Cerebellar nuclear complex (tissue), 1 donor: ENCODE results near the gene CHCHD6.
"Not testable (repeated sequence)": the region's sequence is repeated elsewhere in the genome, so short reads cannot be mapped to it uniquely, and the experiment has no call there.

Source experiments
- DNase-seq, 2 experiments: peaks; one replicate each; lab custom pipeline; 2025; lab: John Stamatoyannopoulos, UW

Gene CHCHD6

DNA sequence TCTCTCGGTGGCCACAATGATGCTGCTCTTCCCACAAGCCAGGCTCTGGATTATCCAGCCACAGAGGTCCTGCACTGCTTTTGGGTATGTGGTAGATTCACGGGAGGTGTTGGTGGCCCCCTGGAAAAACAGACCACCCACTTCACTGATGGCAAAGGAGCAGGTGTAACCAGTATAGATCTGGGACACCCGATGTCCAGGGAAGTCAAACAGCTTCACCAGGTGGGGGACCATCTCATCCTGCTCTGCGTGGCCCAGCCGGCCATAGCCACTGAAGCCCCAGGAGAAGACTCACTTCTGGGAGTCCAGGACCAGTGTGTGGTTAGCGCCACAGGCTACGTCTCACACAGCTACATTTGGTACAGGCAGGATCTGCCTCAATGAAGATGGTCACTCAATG is 62.6 kb downstream of the CHCHD6 start:
- DNase-seq, result no peak

DNA sequence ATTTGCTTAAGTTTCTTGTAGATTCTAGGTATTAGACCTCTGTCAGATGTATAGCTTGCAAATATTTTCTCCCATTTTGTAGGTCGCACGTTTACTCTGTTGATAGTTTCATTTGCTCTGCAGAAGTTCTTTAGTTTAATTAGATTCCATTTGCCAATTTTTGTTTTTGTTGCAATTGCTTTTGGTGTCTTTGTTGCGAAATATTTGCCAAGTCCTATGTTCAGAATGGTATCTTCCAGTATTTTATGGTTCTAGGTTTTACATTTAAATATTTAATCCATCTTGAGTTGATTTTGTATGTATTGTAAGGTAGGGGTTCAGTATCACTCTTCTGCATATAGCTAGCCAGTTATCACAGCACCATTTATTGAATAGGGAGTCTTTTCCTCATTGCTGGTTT is 64.9 kb downstream of the CHCHD6 start:
- no peak for DNase-seq

DNA sequence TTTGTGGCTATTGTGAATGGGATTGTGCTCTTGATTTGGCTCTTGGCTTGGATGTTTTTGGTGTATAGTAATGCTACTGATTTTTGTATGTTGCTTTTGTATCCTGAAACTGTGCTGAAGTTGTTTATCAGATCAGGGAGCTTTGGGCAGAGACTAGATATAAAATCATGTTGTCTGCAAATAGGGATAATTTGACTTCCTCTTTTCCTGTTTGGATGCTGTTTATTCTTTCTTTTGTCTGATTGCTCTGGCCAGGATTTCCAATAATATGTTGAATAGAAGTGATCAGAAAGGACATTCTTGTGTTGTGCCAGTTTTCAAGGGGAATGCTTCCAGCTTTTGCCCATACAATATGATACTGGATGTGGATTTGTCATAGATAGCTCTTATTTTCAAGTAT is 66.1 kb downstream of the CHCHD6 start:
- no peak for DNase-seq

DNA sequence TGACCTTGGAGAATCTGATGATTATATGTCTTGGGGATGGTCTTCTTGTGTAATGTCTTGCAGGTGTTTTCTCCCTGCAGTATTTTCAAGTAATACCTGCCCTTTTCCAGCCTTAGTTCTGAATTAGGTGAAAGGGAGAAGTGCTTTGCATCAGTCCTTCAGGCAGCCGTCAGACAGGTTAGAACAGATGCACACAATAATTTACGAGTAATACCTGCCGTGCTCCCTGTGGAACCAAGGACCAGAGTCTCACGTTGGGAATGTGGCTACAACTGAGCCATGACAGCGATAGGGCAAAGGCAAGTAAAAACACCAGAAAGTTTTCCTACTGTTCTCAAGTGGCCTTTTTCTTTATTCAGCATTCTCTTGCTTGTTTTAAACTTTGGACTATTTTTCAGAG is 69.1 kb downstream of the CHCHD6 start:
- DNase-seq, result no peak

DNA sequence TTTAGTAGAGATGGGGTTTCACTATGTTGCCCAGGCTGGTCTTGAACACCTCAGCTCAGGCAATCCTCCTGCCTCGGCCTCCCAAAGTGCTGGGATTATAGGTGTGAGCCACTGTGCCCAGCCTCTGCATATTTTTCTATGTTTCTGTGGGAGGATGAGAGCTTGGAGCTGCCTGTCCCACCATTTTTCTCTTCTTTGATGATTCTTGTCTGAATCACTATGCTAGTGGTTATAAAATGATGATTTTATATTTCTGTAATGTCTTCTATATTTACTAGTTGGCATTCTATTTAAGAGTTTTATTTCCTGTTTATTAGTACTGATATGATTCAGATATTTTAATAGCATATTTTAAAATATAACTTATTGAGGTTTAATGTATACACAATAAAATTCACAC is 69.7 kb downstream of the CHCHD6 start:
- no peak for DNase-seq

DNA sequence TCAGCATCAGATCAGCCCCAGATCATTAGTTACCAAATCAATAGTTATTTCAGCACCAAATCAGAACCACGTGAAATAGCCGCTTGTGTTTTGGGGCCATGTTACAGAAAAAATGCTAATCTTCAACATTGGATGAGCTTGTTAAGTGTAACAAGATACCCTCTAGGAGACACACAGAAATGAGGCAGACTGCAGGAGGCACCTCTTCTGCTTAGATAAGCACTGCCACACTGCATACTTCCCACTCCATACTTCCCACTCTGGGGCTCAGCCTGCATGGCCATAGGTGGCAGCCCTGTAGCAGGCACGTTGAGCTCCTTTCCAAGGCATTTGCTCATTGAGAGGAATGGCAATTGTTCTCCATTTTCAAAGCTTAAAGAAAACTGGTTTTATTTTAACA is 73.3 kb downstream of the CHCHD6 start:
- DNase-seq, result no peak

DNA sequence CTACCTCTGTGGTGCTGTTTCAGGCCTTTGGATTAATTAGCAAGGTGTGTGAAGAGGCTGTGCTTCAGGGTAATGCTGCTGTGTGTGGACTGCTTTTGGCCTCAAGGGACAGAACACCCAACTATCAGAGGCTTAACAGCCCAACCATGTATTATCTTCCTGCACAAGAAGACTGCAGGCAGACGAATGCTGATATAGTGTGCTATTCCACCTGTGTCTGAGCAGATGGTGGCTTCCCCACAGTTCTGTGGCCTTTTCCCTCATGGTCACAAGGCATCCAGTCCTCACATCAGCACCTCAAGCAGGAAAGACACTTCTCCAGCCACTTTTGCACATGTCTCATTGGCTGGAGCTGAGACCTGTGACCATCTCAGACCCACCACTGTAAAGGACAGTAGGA is 76.6 kb downstream of the CHCHD6 start:
- DNase-seq, result no peak

DNA sequence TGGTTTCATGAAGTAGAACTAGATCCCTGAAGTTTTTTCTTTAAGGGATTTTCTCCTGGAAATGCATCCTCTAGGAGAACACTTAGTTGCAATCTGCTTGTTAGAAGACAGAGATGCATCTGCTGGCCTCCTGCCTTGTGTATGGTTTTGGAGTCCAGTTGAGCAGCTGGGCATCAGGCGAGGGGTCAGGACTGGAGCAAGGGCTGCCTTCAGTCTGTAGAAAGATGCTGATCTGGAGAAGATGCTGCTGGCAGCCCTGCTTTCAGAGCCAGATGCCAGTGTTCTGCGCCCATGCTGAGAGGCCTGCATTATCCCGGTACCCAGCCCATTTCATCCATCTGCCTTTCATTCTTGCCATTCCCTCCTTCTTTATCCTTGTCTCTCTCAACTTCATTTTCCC is 77.4 kb downstream of the CHCHD6 start:
- DNase-seq, result peak in 1 of 2 experiments; percentile 12

DNA sequence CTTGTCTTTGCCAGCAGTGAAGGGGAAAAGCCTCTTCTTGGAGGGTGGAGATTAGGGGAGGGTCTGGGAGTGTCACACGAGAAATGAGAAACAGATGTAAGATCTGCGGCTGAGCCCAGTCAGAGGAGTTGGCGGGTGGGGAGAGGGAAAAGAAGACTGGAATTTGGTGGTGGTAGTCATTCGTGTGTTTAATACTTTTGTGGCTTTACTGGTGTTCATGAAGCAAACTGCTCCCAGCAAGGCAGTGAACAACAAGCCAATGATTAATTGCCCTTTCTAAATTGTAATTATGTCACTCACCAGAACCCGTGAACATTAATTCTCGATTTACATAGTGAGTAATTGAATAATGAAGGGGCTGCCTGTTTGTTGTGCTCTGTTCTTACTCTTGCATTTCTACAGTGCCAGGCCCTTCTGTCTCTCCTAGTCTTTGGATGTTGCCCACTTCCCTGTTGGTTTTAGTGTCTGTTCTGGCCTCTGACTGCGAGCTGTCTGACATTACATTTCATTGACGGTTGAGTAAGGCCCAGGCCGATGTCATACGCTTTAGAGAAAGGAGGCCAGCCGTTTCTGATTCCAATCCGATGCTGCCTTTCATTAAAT is 78.0 kb downstream of the CHCHD6 start:
- no peak for DNase-seq

DNA sequence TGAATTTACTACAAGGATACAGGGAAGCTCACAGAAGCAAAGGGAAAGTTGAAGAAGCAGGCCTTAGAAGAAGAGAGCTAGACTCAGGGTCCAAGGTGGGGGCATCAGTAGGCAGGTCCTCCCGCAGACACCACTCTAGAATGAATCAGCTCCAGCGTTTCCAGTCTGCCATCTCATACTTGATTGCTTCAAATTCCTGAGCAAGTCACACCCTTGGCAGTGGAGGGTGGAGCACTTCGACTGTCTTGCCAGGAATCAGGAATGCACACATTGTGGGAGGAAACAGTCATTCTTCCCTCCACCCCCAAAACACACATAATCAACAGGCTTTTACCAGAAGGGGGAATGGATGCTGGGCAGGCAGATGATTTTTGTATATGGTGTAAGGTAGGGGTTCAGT is 78.5 kb downstream of the CHCHD6 start:
- no peak for DNase-seq

DNA sequence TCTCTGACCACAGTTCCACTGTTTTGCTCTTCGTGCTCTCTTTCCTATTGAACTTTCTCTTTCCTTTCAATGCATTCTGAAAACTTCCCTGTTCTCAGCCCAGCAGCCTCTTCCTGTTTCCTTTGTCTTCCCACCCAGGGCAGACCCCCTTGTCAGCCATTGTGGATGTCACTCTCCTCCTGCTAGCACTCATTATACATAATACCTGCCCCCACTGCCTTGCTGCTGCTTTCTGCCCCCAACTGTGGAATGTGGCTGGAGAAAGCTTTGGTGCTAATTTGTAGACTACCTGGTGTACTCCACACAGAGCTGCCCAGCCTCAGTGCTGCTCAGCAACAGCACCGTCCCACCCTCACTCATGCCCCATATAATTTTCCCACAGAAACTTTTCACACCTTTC is 80.2 kb downstream of the CHCHD6 start:
- no peak for DNase-seq

DNA sequence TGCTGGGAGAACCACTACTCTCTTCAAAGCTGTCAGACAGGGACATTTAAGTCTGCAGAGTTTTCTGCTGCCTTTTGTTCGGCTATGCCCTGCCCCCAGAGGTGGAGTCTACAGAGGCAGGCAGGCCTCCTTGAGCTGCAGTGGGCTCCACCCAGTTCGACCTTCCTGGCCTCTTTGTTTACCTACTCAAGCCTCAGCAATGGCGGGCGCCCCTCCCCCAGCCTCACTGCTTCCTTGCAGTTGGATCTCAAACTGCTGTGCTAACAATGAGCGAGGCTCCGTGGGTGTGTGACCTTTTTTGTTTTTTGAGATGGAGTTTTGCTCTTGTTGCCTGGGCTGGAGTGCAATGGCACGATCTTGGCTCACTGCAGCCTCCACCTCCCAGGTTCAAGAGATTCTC is 87.3 kb downstream of the CHCHD6 start:
- DNase-seq, result not testable (repeated sequence)

DNA sequence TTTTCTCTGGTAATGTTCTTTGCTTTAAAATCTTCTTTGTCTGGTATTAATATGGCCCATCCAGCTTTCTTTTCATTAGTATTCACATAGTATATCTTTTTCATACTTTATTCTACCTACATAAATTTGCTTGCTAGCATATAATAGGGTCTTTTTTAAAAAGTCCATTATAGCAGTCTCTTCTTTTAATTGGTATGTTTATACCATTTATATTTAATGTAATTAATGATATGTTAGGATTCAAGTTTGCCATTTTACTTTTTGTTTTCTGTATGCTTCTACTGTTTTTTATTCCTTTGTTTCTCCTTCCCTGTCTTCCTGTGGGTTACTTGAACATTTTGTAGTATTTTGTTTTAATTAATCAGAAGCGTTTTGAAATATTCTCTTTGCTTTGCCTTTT is 89.0 kb downstream of the CHCHD6 start:
- DNase-seq, result no peak

DNA sequence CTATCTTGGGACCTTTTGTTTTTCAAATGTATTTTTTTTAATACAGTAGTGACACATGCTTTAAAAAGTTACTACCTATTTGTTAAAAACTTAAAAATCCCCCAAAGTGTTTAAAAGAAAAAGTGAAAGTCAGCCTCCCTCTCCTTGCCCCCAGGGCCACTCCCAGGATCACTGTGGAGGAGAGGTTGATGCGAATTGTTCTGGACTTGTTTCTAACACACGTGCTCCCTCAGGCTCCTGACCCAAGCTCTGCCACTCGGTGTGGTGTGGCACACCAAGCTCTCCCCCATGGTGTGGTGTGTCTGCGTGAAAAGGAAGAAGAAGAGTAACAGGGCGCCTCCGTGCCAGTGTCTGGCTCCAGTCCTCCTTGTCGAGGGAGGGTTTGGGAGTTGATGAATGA is 93.5 kb downstream of the CHCHD6 start:
- no peak for DNase-seq

DNA sequence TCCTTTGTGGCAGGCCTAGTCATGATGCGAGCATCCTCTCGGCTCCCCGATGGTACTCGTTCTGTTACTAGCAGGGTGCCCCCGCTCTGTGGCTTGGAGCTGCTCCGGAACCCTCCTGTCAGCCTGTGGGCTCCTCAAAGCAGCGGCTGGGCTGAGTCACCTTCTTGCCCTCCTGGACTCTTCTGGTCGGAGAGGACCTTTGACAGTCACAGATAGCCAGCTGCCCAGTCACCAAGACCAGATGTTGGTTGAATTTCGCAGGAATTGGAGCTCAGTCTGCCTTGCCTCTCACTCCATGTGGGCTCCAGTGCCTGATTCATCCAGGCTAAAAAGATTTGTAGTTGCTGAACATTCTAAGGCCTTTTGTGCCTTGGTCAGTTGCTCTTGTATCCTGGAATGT is 94.5 kb downstream of the CHCHD6 start:
- DNase-seq, result no peak

DNA sequence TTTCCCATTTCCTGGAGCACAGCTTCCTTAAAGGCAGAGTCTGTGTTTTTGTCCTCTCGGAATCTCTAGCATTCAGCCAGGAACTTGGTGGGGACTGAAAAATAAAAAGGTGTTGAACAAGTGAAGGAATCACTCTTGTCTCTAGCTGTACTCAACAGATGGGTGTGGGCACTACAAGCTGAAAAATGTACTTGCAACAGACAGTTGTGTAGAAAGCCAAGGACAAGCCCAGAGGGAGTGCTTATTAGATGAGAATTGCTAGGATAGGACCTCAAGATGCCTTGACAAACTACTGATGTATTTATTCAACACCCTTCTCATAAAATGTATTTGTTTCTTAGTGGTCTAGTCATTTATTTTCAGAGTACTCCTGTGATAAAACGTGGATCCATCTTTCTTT is 95.1 kb downstream of the CHCHD6 start:
- no peak for DNase-seq

DNA sequence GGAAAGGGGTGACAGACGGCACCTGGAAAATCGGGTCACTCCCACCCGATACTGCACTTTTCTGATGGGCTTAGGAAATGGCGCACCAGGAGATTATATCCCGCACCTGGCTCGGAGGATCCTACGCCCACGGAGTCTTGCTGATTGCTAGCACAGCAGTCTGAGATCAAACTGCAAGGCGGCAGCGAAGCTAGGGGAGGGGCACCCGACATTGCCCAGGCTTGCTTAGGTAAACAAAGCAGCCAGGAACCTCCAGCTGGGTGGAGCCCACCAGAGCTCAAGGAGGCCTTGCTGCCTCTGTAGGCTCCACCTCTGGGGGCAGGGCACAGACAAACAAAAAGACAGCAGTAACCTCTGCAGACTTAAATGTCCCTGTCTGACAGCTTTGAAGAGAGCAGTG is 97.3 kb downstream of the CHCHD6 start:
- not testable (repeated sequence) for DNase-seq

DNA sequence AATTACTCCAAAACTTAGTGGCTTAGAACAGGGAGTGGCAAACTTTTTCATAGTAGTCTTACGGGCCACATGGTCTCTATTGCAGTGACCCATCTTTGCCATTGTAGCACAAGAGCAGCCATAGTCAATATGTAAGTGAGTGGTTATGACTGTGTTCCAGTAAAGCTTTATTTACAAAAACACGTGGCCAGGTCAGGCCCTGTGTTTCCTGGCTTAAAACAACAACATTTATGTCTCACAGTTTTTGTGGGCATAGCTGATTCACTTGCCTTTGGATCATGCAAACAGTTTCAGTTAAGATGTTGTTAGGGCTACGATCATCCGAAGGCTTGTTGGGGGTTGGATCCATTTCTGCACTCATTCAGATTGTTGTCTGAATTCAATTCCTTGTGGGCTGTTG is 103.8 kb downstream of the CHCHD6 start:
- DNase-seq, result no peak

DNA sequence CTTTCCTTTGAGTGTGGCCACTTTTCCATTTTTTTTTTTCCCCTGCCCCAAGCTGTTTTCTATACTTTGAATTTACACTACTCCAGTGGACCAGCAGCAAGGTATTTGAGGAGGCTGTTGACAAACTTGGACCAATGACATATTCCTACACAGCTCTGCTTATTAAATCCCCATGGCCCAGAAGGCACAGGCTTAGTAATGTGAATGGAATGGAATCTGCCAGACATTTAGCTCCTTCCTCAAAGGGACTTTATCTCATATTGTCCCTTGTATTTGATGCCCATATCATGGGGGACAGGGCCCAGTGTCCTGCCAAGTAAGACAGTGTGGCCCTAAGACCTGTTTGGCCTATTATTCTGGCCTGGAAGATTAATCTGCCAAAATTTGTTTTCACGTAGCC is 107.5 kb downstream of the CHCHD6 start:
- DNase-seq, result no peak

DNA sequence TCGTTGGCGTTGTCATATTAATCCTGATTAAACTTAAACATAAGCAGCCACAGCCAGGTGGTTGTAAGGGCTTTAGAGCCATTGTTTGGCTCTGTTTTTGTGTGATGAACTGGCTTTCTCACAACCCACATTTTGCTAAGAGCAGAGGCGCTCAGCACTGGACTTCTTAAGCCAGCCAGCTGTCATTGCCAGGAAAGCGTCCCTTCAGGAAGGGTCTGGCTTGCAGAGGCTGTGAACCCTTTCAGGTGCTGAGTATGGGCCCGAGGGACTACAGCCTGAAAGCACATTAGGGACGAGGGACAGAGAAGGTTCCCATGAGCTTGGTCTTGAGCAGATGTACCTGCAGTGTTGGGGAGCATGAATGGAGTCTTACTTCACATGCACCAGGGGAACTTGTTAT is 112.3 kb downstream of the CHCHD6 start:
- DNase-seq, result no peak

DNA sequence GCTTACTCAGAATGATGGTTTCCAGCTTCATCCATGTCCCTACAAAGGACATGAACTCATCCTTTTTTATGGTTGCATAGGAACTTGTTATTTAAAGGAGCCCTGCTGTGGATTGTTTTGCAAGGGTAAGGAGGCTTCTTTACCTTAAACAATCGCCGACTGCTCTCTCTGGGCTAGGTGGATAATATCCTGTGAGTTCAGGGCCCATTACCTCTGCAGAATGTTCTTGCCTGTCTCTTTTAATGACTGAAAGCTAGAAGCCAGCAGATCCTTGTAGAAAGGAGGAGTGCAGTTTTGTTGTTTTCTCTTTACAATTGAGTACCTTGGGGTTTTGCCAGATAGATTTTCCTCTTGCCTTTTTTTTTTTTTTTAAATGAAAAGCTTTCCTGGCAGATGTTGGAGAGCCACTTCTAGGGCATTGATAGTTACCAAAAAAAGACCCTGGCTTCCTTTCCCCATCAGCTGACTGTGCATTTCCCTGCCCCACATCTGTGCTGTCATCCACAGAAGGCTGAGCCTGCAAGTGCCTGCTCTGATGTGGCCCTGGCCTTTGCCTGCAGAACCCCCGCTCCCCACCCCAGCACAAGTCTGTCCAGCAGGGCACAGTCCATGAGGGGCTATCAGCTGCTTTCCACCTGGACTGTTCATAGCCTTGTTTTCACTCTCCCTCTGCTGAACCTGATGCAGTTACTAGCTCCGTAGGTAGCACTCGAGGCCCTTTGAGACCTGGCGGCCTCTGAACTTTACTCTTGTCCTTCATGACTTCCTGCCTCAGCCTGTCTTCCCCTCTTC is 113.1 kb downstream of the CHCHD6 start:
- no peak for DNase-seq

DNA sequence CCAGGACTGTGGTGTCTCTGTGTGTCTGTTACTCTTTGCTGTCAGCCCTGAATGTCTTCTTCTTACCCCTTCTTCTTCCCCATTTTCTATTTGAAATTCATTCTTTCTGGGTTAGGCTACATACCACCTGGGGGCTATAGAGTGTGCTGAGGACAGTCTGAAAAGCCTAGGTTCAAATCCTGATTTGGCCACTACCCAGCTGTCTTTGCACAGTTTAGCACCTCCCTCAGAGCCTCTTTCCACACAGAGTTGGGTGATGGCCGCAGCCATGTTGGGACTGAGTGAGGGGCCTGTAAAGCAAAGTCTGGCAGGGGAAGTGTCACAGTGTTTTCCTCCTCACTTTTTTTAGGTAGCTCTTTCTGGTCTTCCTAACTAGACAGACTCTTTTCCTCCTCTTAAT is 113.7 kb downstream of the CHCHD6 start:
- DNase-seq, result no peak

DNA sequence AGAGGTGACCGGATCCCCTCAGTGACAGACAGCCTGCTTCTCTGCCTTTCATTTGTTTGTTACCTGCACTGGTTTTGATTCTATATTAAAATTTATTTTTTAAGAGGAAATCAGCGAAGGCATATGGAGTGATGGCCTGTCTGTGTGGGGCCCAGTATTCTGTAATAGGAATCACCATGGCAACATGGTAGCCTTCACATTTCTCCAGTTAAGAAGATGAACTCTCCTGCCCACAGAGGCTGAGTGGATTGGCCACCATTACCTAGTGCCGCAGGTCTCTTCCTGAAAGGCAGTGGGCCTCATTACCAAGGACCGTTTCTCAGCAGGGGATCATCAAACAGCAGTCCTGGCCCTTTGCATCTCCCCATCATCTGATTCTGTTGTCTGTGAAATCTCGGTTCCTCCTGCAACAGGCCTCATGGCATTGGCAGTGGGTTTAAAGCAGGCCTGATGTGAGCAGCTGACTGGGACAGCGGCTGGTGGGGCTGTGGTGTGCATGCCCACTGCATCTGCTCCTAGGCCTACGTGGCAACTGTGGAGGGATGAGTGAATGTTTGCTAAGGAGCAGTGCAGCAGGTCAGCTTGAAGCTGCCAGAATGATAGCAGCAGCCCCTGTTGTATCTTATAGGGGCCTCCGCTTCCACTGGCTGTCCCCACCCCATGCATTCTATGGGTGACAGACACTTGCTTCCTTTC is 114.5 kb downstream of the CHCHD6 start:
- DNase-seq, result no peak
